HEK293 (cell line): ENCODE data around the gene NEO1.

ENCODE experiments used
- CTCF ChIA-PET: fragments of 350-600 bp; formaldehyde crosslinking; extraction: SDS; loops from one replicate; lab custom pipeline; 2021; ENCODE audit warnings: antibody characterized with exemption; lab: Yijun Ruan, JAX
- POLR2A ChIA-PET: fragments of 300-600 bp; formaldehyde crosslinking; extraction: SDS; loops from one replicate; lab custom pipeline; 2020; ENCODE audit warnings: antibody characterized with exemption, inconsistent platforms; lab: Yijun Ruan, JAX
- H3K27ac ChIP-seq: fragments of 200-500 bp; sonication (Bioruptor generic); 2 replicates; pipeline ENCODE4 v1.5.1; 2014; ENCODE audit warnings: low read depth, low read length, control low read depth, inconsistent platforms; ENCODE audit errors: extremely low read depth
- H3K36me3 ChIP-seq, 2 experiments: fragments of 200-500 bp in 1 of 2; sonication (Bioruptor generic) in 1 of 2; 1 replicate in 1 of 2; 2 replicates in 1 of 2; pipeline ENCODE4 v1.5.1; 2014 to 2017; ENCODE audit warnings: inconsistent platforms in 2 of 2, low read length in 2 of 2; ENCODE audit not compliant: control insufficient read depth in 2 of 2, insufficient read depth in 1 of 2
- H3K4me1 ChIP-seq: fragments of 200-500 bp; sonication (Bioruptor generic); 2 replicates; pipeline ENCODE4 v1.5.1; 2014; ENCODE audit warnings: mild to moderate bottlenecking, low read length, inconsistent platforms; ENCODE audit not compliant: control insufficient read depth, insufficient read depth
- H3K4me3 ChIP-seq: 2 replicates; pipeline ENCODE4 v1.5.1; 2011; ENCODE audit warnings: low read depth, mild to moderate bottlenecking, control low read depth, low read length, moderate library complexity
- H3K9me3 ChIP-seq: fragments of 200-500 bp; sonication (Bioruptor generic); 2 replicates; pipeline ENCODE4 v1.5.1; 2014; ENCODE audit warnings: low read depth, low read length, inconsistent platforms; ENCODE audit not compliant: control insufficient read depth, insufficient read depth
- BCL11B ChIP-seq: fragments of 450-650 bp; formaldehyde crosslinking; IDR thresholded peaks from 2 replicates; pipeline ENCODE4 v1.5.1; 2016; ENCODE audit warnings: low read depth, missing biosample characterization, missing genetic modification characterization
- IKZF3 ChIP-seq: fragments of 450-650 bp; IDR thresholded peaks from 2 replicates; pipeline ENCODE4 v1.5.0; 2018; ENCODE audit warnings: missing biosample characterization, mild to moderate bottlenecking, missing genetic modification characterization, moderate library complexity
- KLF10 ChIP-seq: fragments of 450-650 bp; IDR thresholded peaks from 2 replicates; pipeline ENCODE4 v1.5.1; 2018; ENCODE audit warnings: missing biosample characterization, mild to moderate bottlenecking, missing genetic modification characterization
- MZF1 ChIP-seq: fragments of 450-650 bp; formaldehyde crosslinking; IDR thresholded peaks from 2 replicates; pipeline ENCODE4 v1.5.1; 2017; ENCODE audit warnings: missing biosample characterization, missing genetic modification characterization, borderline replicate concordance
- PRDM4 ChIP-seq: fragments of 450-650 bp; formaldehyde crosslinking; IDR thresholded peaks from 2 replicates; pipeline ENCODE4 v1.5.1; 2017; ENCODE audit warnings: missing biosample characterization, missing genetic modification characterization
- SP7 ChIP-seq: fragments of 450-650 bp; formaldehyde crosslinking; IDR thresholded peaks from 2 replicates; pipeline ENCODE4 v1.5.1; 2016; ENCODE audit warnings: missing biosample characterization, missing genetic modification characterization
- ZBTB10 ChIP-seq: fragments of 450-650 bp; formaldehyde crosslinking; IDR thresholded peaks from 2 replicates; pipeline ENCODE4 v1.5.1; 2016; ENCODE audit warnings: missing biosample characterization, missing genetic modification characterization
- ZNF157 ChIP-seq: fragments of 450-650 bp; formaldehyde crosslinking; IDR thresholded peaks from 2 replicates; pipeline ENCODE4 v1.5.1; 2016; ENCODE audit warnings: missing biosample characterization, missing genetic modification characterization
- ZNF202 ChIP-seq: fragments of 450-650 bp; formaldehyde crosslinking; IDR thresholded peaks from 2 replicates; pipeline ENCODE4 v1.5.1; 2016; ENCODE audit warnings: missing biosample characterization, missing genetic modification characterization, borderline replicate concordance
- ZNF266 ChIP-seq: fragments of 450-650 bp; formaldehyde crosslinking; IDR thresholded peaks from 2 replicates; pipeline ENCODE4 v1.5.1; 2016; ENCODE audit warnings: missing biosample characterization, missing genetic modification characterization, low read depth
- ZNF354C ChIP-seq: fragments of 450-650 bp; formaldehyde crosslinking; IDR thresholded peaks from 2 replicates; pipeline ENCODE4 v1.5.1; 2016; ENCODE audit warnings: missing biosample characterization, missing genetic modification characterization, low read depth, borderline replicate concordance
- ZNF426 ChIP-seq: fragments of 450-650 bp; formaldehyde crosslinking; IDR thresholded peaks from 2 replicates; pipeline ENCODE4 v1.5.1; 2017; ENCODE audit warnings: missing biosample characterization, missing genetic modification characterization, mild to moderate bottlenecking, inconsistent platforms, moderate library complexity
- ZNF488 ChIP-seq: fragments of 450-650 bp; formaldehyde crosslinking; IDR thresholded peaks from 2 replicates; pipeline ENCODE4 v1.5.1; 2016; ENCODE audit warnings: missing biosample characterization, missing genetic modification characterization
- ZNF501 ChIP-seq: fragments of 450-650 bp; formaldehyde crosslinking; IDR thresholded peaks from 2 replicates; pipeline ENCODE4 v1.5.1; 2016; ENCODE audit warnings: missing biosample characterization, missing genetic modification characterization
- ZNF704 ChIP-seq: fragments of 450-650 bp; formaldehyde crosslinking; IDR thresholded peaks from 2 replicates; pipeline ENCODE4 v1.5.1; 2016; ENCODE audit warnings: missing biosample characterization, missing genetic modification characterization
- ZNF792 ChIP-seq: fragments of 450-650 bp; formaldehyde crosslinking; IDR thresholded peaks from 2 replicates; pipeline ENCODE4 v1.5.1; 2016; ENCODE audit warnings: missing biosample characterization, missing genetic modification characterization
- ZSCAN16 ChIP-seq: fragments of 450-650 bp; formaldehyde crosslinking; IDR thresholded peaks from 2 replicates; pipeline ENCODE4 v1.5.1; 2016; ENCODE audit warnings: missing biosample characterization, missing genetic modification characterization
- ZSCAN23 ChIP-seq: fragments of 450-650 bp; formaldehyde crosslinking; IDR thresholded peaks from 2 replicates; pipeline ENCODE4 v1.5.1; 2016; ENCODE audit warnings: missing biosample characterization, missing genetic modification characterization
- ZSCAN30 ChIP-seq: fragments of 450-650 bp; IDR thresholded peaks from 2 replicates; pipeline ENCODE4 v1.5.1; 2018; ENCODE audit warnings: missing biosample characterization, mild to moderate bottlenecking, missing genetic modification characterization, moderate library complexity

Gene NEO1

GRCh38 chr15:73026511-73027054 lies 25.7 kb upstream of the NEO1 start:
- POLR2A ChIA-PET, result no interaction called here

GRCh38 chr15:73028031-73028430 lies 24.2 kb upstream of the NEO1 start:
- no peak overlapping the region for H3K27ac ChIP-seq
- H3K4me1 ChIP-seq, result no peaks in the 10 kb centered on the region
- ChIA-PET POLR2A (no interaction called here), CTCF (no interaction called here)
- H3K4me3 ChIP-seq, result no peak overlapping the region
- TF ChIP-seq ZNF157 (tag by site-specific recombination), result no peak
- TF ChIP-seq SP7 (tag by site-specific recombination), result no peak
- TF ChIP-seq ZNF202 (tag by site-specific recombination), result no peak
- no peaks in the 10 kb centered on the region for H3K9me3 ChIP-seq
- H3K36me3 ChIP-seq, result no peaks in the 10 kb centered on the region

More at GRCh38 chr15:73026511-73027054, 25.7 kb upstream of the NEO1 start:
- Histone ChIP-seq H3K4me3 (no peak overlapping the region), H3K27ac (no peak overlapping the region), H3K36me3 (no peaks in the 10 kb centered on the region), H3K4me1 (peaks cover 10% of the 10 kb centered on the region), H3K9me3 (no peaks in the 10 kb centered on the region)
- CTCF ChIA-PET, result interaction anchor here (0.7 kb wide), 1 partner anchor 664 kb away, joined by 3 read pairs; no protein-coding TSS in a partner anchor
- TF ChIP-seq BCL11B (tag by site-specific recombination) (no peak), ZSCAN30 (tag by site-specific recombination) (no peak), ZNF704 (tag by site-specific recombination) (no peak)

GRCh38 chr15:73028831-73029451 lies 23.3 kb upstream of the NEO1 start:
- ChIA-PET POLR2A (no interaction called here), CTCF (interaction anchor here (0.5 to 0.7 kb wide), 3 partner anchors 87 to 810 kb away, joined by 3 to 4 read pairs (median 3); no protein-coding TSS in a partner anchor)
- no peak overlapping the region for H3K27ac ChIP-seq
- H3K9me3 ChIP-seq, result no peaks in the 10 kb centered on the region
- no peaks in the 10 kb centered on the region for H3K36me3 ChIP-seq
- no peak for TF ChIP-seq ZNF501 (tag by site-specific recombination)
- no peak overlapping the region for H3K4me3 ChIP-seq
- H3K4me1 ChIP-seq, result no peaks in the 10 kb centered on the region

GRCh38 chr15:73030122-73030679 lies 22.1 kb upstream of the NEO1 start:
- Histone ChIP-seq H3K36me3 (no peaks in the 10 kb centered on the region), H3K27ac (no peak overlapping the region), H3K4me1 (no peaks in the 10 kb centered on the region), H3K9me3 (no peaks in the 10 kb centered on the region), H3K4me3 (no peak overlapping the region)
- CTCF ChIA-PET, result interaction anchor here (1.2 to 1.4 kb wide), 2 partner anchors 11 to 243 kb away, joined by 3 to 9 read pairs; no protein-coding TSS in a partner anchor
- POLR2A ChIA-PET, result no interaction called here
- TF ChIP-seq ZNF426 (tag by site-specific recombination) (no peak), IKZF3 (tag by site-specific recombination) (no peak), ZSCAN16 (tag by site-specific recombination) (no peak), KLF10 (tag by site-specific recombination) (no peak), ZBTB10 (tag by site-specific recombination) (no peak), ZNF488 (tag by site-specific recombination) (no peak), ZNF354C (tag by site-specific recombination) (no peak), ZSCAN23 (tag by site-specific recombination) (no peak), ZNF266 (tag by site-specific recombination) (no peak), PRDM4 (tag by site-specific recombination) (no peak), ZNF792 (no peak), MZF1 (tag by site-specific recombination) (no peak)
